Activated gamma-delta T cell treated with Interleukin-2 at 50 U/mL for 16 hours (primary cell): Measurements from ENCODE around the gene TSEN54.

Experiments
- DNase-seq: peaks from one replicate; pipeline ENCODE4 v3.0.0-alpha.2; 2020

The TSEN54 gene

GRCh38 chr17:75521951-75522727, 5.8 kb downstream of the TSEN54 start:
- DNase-seq, result no peak

- DNase-seq, result no peak
Observed at GRCh38 chr17:75523647-75524046, 7.3 kb downstream of the TSEN54 start.

- DNase-seq, result no peak
Observed at GRCh38 chr17:75524269-75524969, 8.1 kb downstream of the TSEN54 start.

GRCh38 chr17:75524970-75525805, 8.9 kb downstream of the TSEN54 start, which contains the start of gene LLGL2:
LLGL2 (plus strand) TSS chr17:75525697; CDS start chr17:75543427, 17,730 bp downstream.
- DNase-seq, result peak; percentile 83

- no peak for DNase-seq
Observed at GRCh38 chr17:75525806-75526554, 9.7 kb downstream of the TSEN54 start.

- DNase-seq, result no peak
Observed at GRCh38 chr17:75526555-75527270, 10.4 kb downstream of the TSEN54 start.

- DNase-seq, result no peak
Observed at GRCh38 chr17:75530837-75531720, 14.8 kb downstream of the TSEN54 start.

- no peak for DNase-seq
Observed at GRCh38 chr17:75531721-75532072, 15.4 kb downstream of the TSEN54 start.

GRCh38 chr17:75535119-75535537, 18.8 kb downstream of the TSEN54 start:
- peak; percentile 66 for DNase-seq

- DNase-seq, result no peak
Observed at GRCh38 chr17:75535871-75536270, 19.5 kb downstream of the TSEN54 start.

GRCh38 chr17:75536366-75536765, 20.0 kb downstream of the TSEN54 start:
- DNase-seq, result no peak

GRCh38 chr17:75539967-75540729, 23.8 kb downstream of the TSEN54 start:
- no peak for DNase-seq

- DNase-seq, result no peak
Observed at GRCh38 chr17:75540923-75541503, 24.7 kb downstream of the TSEN54 start.

GRCh38 chr17:75542229-75542628, 25.9 kb downstream of the TSEN54 start:
- DNase-seq, result no peak

GRCh38 chr17:75542728-75543336, 26.5 kb downstream of the TSEN54 start:
- DNase-seq, result no peak

GRCh38 chr17:75544250-75544649, 27.9 kb downstream of the TSEN54 start:
- DNase-seq, result no peak

GRCh38 chr17:75546181-75546580, 29.9 kb downstream of the TSEN54 start:
- DNase-seq, result no peak

- no peak for DNase-seq
Observed at GRCh38 chr17:75547091-75547490, 30.8 kb downstream of the TSEN54 start.

GRCh38 chr17:75548813-75549212, 32.5 kb downstream of the TSEN54 start:
- no peak for DNase-seq
